ENCODE data around the gene GPSM1.
"Not testable (repeated sequence)": the region's sequence is repeated elsewhere in the genome, so short reads cannot be mapped to it uniquely, and the experiment has no call there.

The GPSM1 gene

DNA sequence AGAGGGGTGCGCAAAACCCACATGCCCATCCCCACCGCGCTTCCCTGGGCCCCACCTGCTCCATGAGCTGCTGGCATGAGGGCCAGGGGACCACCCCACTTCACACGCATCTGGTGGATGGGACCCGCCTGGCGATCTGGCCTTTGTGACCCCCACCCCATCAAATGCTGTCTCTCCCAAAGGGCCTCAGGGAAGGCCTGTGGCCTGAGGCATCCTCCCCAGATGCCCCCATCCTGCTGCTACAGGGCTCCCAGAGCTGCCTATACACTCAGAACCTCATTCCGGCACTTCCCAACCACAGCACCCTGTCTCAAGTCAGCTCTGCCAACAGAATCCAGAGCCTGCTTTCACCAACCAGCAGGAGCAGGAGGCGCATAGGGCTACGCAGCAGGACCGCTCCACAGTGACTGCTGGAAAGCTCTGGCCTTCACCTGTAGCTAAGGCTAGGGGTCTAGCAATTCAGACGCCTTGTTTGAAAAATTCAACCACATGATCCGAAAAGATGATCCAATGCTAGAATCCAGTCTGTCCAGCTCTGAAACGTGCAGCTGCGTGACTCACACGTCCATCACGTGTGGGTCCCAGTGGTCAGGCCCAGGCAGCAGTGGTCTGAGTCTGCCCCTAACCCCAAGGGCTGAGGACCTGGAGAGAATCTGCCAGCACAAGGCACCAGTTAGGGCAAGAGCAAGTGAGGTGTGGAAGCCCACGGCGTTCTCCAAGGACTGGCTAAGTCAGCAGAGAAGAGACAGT lies 74.0 kb downstream of the GPSM1 start:
- no peak for DNase-seq

DNA sequence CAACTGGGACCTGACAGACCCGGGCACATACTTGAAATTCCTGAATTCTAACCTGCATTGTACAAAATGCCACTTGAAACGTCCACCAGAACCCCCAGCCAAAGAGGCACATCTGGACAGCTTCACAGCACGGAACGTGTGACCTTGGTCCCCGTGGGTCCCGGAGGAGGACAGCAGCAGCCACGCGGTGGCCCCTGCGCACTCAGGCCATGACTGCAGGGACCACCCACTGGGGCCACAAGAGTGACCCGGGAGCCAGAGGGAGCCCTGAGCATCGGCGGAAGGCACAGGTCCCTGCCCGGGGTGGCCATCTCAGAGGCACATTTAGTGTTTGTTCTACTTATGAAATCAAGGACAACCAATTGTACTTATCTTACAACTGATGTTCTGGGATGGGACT lies 74.7 kb downstream of the GPSM1 start:
- no peak for DNase-seq

DNA sequence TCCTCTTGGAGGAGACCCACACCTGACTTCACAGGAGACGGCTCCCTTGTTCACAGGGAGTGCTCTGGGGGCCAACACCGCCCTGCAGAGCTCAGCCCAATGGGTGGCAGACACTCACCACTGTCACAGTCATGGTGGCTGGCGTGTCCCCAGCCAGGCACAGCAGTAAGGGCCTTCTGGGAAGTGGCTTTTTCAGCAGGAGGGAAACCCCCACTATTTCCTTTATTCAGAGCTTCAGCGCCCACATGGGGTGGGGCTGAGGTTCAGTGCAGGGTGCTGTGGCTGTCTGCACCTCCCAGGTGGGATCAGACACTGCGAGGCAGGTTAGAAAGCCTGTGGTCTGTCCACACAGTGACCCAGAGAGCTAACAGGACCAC lies 76.2 kb downstream of the GPSM1 start:
- DNase-seq = no peak

DNA sequence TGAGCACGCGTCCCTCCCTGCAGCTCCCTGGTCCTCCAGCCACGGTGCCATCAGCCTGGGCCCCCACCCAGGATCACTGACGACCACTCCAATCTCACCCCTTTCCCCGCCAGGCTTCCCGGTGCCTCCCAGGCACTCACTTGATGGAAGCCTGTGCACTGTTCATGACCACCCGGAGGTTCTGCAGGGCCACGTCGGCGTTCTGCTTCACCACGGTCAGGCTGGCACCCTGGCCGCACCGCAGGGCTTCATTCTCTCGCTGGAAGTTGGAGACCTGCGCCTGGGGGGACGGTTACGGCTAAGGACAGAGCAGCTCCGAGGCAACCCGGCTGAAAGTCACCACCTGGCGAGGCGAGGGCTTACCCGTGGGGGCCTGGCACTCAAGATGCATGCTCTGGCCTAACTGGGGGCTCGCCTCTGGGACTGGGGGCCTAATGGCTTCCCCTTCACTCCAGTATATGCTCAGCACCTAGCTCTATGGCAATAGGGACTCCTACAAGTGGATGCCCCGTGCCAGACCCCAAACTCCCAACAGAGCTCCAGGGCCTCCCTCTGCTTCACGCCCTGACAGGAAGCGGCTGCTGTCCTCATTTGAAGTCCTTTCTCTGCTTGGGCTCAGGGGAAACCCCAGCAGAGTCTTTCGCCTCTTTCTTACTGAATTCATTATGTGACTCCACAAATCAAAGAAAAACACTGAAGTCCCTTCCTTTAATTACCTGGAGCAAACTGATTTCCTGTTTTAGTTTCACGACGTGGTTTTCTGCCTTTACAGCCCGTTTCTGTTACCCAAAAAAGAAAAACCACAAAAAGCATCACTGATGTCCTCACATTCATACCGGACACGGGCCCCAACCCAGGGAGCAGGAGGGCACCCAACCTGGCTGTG lies 76.8 kb downstream of the GPSM1 start:
- DNase-seq = no peak

DNA sequence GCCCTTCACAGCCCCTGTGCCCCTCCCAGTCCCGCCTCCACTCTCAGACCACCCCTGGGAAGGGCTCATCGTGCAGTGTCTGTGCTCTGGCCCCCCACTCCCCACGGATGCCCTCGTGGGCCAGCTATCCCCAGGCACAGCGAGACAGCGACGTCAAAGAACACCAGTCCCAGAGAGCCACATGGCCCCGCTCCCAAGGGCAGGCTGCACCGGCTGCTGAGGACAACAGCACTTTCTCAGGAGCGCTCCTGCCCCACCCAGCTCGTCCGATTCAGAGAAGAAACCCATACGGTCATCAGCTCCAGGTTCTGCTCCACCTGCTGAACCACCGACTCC lies 77.4 kb downstream of the GPSM1 start:
- DNase-seq = no peak

DNA sequence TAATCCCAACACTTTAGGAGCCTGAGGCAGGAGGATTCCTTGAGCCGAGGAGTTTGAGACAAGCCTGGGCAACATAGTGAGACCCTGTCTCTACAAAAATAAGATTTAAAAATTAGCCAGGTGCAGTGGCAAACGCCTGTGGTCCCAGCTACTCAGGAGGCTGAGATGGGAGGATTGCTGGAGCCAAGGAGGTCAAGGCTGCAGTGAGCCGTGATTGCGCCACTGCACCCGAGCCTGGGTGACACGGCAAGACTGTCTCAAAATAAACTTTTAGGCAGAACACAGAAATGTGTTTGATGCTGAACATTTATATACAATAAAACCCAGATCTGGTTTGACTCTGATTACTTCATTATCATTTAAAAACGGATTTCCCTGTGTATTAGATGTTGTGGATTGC lies 78.1 kb downstream of the GPSM1 start:
- DNase-seq = no peak

DNA sequence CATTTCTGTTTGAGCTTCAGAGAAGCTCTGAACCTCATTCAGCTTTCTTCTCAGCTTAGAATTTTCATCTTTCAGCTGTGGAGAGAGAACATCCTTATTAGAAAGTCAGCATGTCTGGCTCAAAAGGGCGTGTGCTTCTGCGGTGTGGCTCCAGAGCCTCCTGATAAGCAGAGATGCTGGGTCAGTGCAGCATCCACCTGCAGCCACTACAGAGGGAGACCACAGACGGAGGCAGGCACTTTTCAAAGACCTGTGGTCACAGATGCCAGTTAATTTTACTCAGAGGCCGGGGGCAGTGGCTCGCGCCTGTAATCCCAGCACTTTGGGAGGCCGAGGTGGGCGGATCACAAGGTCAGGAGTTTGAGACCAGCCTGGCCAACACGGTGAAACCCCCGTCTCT lies 78.6 kb downstream of the GPSM1 start:
- not testable (repeated sequence) for DNase-seq

DNA sequence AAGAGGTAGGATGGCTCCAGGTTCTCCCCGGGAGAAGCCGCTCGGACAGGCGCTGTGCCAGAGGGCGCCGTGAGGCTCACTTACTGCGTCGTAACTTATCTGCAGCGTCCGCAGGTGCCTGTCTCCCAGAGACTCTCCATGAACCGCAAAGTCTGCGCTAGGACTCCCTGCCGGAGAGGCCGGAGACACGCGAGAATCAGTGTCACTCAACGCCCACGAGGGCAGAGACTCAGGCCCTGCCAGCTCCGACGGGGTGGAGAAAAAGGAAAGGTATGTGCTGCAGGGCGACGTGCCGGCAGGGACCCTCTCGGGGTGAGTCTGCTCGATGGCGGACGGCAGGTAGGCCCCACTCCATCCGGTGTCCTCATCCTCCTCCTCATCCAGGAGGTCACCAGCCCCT lies 79.7 kb downstream of the GPSM1 start:
- not testable (repeated sequence) for DNase-seq

DNA sequence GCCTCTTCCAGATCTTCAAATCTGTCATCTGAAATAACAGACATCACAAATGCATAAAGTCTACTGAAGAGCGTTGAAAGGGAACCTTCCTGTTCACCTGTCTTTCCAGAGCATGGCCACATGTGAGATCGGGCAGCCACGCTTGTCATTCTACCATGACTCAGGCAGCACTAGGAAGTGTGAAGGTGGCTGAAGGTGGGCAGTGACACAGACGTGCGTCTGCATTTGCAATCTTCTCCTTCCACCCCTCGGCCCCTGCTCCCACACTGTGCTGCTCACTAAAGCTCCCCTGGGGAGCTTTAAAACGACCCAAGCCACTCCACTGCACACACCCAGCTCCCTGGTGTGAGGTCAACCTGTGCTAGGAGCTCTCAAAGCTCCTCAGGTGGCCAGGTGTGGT lies 80.6 kb downstream of the GPSM1 start:
- DNase-seq = no peak
